ENCODE results near the gene IFI27L2.
A peak's percentile ranks its signal among the peaks of the same experiment; 100 is the strongest.

The IFI27L2 gene

GRCh38 chr14:94098326-94098992 lies 30.9 kb downstream of the IFI27L2 start:
- DNase-seq, result no peak

- no peak for DNase-seq
Observed at GRCh38 chr14:94097091-94097490, 32.3 kb downstream of the IFI27L2 start.

- no peak for DNase-seq
Observed at GRCh38 chr14:94093418-94093817, 36.0 kb downstream of the IFI27L2 start.

GRCh38 chr14:94089479-94089878 lies 39.9 kb downstream of the IFI27L2 start:
- DNase-seq, result no peak

DNA sequence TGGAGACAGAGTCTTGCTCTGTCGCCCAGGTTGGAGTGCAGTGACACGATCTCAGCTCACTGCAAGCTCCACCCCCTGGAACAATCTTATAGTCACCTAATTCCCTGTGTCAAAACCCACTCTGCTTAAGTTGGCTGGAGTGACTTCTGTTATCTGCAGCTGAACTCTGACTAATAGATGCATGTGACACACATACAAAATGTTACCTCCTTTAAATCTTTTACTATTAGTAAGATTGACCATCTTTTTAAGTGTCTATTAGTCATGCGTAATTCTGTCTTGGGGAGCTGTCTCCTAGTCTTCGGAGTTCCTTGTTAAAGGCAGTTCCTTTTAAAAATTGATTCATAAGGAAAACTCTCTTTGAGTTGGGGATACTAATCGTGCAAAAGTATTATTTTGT lies 40.9 kb downstream of the IFI27L2 start:
- DNase-seq, result no peak

GRCh38 chr14:94087891-94088290 lies 41.5 kb downstream of the IFI27L2 start:
- DNase-seq, result no peak

- no peak for DNase-seq
Observed at GRCh38 chr14:94081386-94081820, 48.0 kb downstream of the IFI27L2 start.

- peak; percentile 22 for DNase-seq
Observed at GRCh38 chr14:94080621-94081385, 48.6 kb downstream of the IFI27L2 start, which contains the start of the genes DDX24 and IFI27L1. Gene DDX24 (minus strand): TSS chr14:94081202. CDS start chr14:94079742, 1,460 bp downstream. Gene IFI27L1 (plus strand): TSS chr14:94081310. CDS start chr14:94096938, 15,628 bp downstream.

DNA sequence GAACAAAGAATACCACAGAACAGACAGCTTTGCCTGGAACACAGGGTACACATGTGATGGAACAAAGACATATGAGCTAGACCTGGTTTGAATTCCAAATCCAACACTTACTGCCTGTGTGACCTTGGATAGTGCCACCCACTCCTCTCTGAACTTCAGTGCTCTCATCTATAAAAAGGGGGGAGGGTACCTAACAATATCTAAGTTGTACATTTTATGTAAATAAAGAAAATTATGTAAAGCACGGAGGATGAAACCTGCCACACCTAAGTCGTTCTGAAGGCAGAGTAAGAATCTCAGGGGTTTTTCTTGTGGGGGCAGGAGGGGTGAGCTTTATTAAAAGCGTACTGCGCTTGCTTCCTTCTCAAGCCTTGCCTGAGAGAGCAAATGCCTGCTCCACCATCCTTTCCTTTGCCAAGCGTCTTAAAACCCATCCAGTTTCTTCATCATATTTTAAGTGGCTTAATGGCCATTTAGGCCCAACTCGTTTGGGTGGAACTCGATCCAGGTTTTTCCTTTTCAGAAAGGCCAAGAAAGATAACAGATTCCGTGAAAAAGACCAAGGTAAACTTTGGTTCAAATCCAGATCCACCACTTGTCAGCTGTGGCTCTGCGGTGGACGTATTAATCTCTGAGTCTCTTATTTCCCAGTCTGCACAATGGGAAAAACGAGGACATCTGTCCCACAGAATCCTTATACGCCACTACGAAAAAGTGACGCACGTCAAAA lies 49.3 kb downstream of the IFI27L2 start:
- DNase-seq, result no peak

- DNase-seq, result no peak
Observed at GRCh38 chr14:94077823-94078222, 51.6 kb downstream of the IFI27L2 start.

Data from SIG-M5 (cell line).